K562 (cell line): ENCODE data around the gene CYB5D1. TPM values are rescaled to one million over a fixed set of nuclear protein-coding genes. Genes with fewer than 3 reads are reported as not detected.
A peak's percentile ranks its signal among the peaks of the same experiment; 100 is the strongest.

Source experiments
- ARID1B ChIP-seq: fragments of 450-650 bp; IDR thresholded peaks from 2 replicates; pipeline ENCODE4 v1.6.1; 2016; ENCODE audit warnings: antibody characterized with exemption, mild to moderate bottlenecking, inconsistent platforms
- ATF2 ChIP-seq: sonication (generic); formaldehyde crosslinking; IDR thresholded peaks from 2 replicates; pipeline ENCODE4 v1.8.1; 2022; ENCODE audit warnings: missing genetic modification reagents
- ATF7 ChIP-seq: fragments of 450-650 bp; IDR thresholded peaks from 2 replicates; pipeline ENCODE4 v1.7.1; 2014; ENCODE audit warnings: mild to moderate bottlenecking, moderate library complexity
- BHLHE40 ChIP-seq: IDR thresholded peaks from 2 replicates; pipeline ENCODE4 v1.6.1; 2011; ENCODE audit warnings: low read length, improper control_type of control experiment
- BRD4 ChIP-seq: fragments of 200-600 bp; sonication (generic); IDR thresholded peaks from 2 replicates; pipeline ENCODE4 v1.6.1; 2017; ENCODE audit warnings: inconsistent platforms
- BRF1 ChIP-seq: IDR thresholded peaks from 3 replicates; pipeline ENCODE4 v1.6.1; 2011; ENCODE audit warnings: borderline replicate concordance, mild to moderate bottlenecking; ENCODE audit not compliant: insufficient read length; ENCODE audit errors: extremely low read depth
- CBFA2T3 ChIP-seq: fragments of 450-650 bp; IDR thresholded peaks from 2 replicates; pipeline ENCODE4 v1.6.1; 2017
- CC2D1A ChIP-seq: fragments of 450-650 bp; IDR thresholded peaks from 2 replicates; pipeline ENCODE4 v1.6.1; 2017; ENCODE audit warnings: mild to moderate bottlenecking
- CHD4 ChIP-seq: fragments of 200-600 bp; sonication (generic); IDR thresholded peaks from 3 replicates; pipeline ENCODE4 v1.6.1; 2012; ENCODE audit warnings: low read depth, mild to moderate bottlenecking, mixed read lengths, low read length, inconsistent platforms; ENCODE audit not compliant: insufficient read depth, insufficient replicate concordance, poor library complexity, severe bottlenecking
- EP400 ChIP-seq: fragments of 450-650 bp; IDR thresholded peaks from 2 replicates; pipeline ENCODE4 v1.6.1; 2017; ENCODE audit warnings: antibody characterized with exemption, mild to moderate bottlenecking, moderate library complexity
- PCBP1 ChIP-seq: fragments of 200-400 bp; formaldehyde crosslinking; IDR thresholded peaks from 2 replicates; pipeline ENCODE4 v1.6.1; 2018; ENCODE audit warnings: mild to moderate bottlenecking, low read depth, low read length; ENCODE audit not compliant: poor library complexity, severe bottlenecking
- PHB2 ChIP-seq: fragments of 450-650 bp; IDR thresholded peaks from 2 replicates; pipeline ENCODE4 v1.6.1; 2017; ENCODE audit warnings: low read depth
- PHF8 ChIP-seq: fragments of 200-600 bp; sonication (generic); IDR thresholded peaks from 2 replicates; pipeline ENCODE4 v1.6.1; 2012; ENCODE audit warnings: mixed run types, mild to moderate bottlenecking, inconsistent platforms, low read length, moderate library complexity, borderline replicate concordance
- YY1 ChIP-seq, 3 experiments: IDR thresholded peaks; 2 replicates each; pipeline ENCODE4 v1.6.1; 2011; ENCODE audit warnings: low read length in 2 of 3, mild to moderate bottlenecking in 2 of 3, moderate library complexity in 2 of 3, borderline replicate concordance in 1 of 3, control low read depth in 1 of 3, low read depth in 1 of 3; ENCODE audit not compliant: insufficient read depth in 3 of 3, insufficient replicate concordance in 2 of 3, control insufficient read depth in 1 of 3, insufficient read length in 1 of 3; ENCODE audit errors: extremely low read depth in 1 of 3
- ZNF253 ChIP-seq: fragments of 250-450 bp; sonication (Bioruptor Pico); conservative IDR thresholded peaks from 2 replicates; pipeline ENCODE4 v1.6.1; 2021; ENCODE audit warnings: mild to moderate bottlenecking
- ZNF407 ChIP-seq: fragments of 450-650 bp; IDR thresholded peaks from 2 replicates; pipeline ENCODE4 v1.6.1; 2016; ENCODE audit warnings: low read depth
- ZNF778 ChIP-seq: fragments of 450-650 bp; formaldehyde crosslinking; IDR thresholded peaks from 2 replicates; pipeline ENCODE4 v1.4.0; 2020; ENCODE audit warnings: mild to moderate bottlenecking, moderate library complexity
- ZNF780A ChIP-seq: fragments of 250-450 bp; sonication (Bioruptor Pico); IDR thresholded peaks from 2 replicates; pipeline ENCODE4 v1.5.0; 2021; ENCODE audit warnings: mild to moderate bottlenecking
- polyA plus RNA-seq, 8 experiments: library from polyadenylated mRNA; depleted of rRNA in 4 of 8; stranded (reverse) in 5 of 8; unstranded in 3 of 8; fragments of >200 nt; fragmentation: Nextera tagmentation in 2 of 8; fragmentation: Illumina TruSeq in 1 of 8; extraction: Ambion mirVana in 2 of 8; extraction: Trizol in 1 of 8; gene quantifications; 2 replicates each; pipeline versions ENCODE4 v1.2.1 to v1.2.3, GENCODE V29; 2011 to 2014; ENCODE audit warnings: inconsistent platforms in 1 of 8, missing spikeins in 1 of 8
- total RNA-seq, 7 experiments: library from RNA; depleted of rRNA in 6 of 7; stranded (reverse); fragments of >200 nt in 6 of 7; fragmentation: Illumina TruSeq in 2 of 7; extraction: Trizol in 2 of 7; gene quantifications; 2 replicates each; pipeline versions ENCODE4 v1.2.1 to v1.2.3, GENCODE V29; 2011 to 2021; ENCODE audit warnings: low replicate concordance in 1 of 7

CYB5D1 gene
- total and polyA plus RNA-seq, 9 of the 15 experiments (the other 6 are each of a cell fraction or from before 2014, with no cell fraction given), result 2.4 to 7.9 (median 5.7) TPM

- TF ChIP-seq ZNF407 (no peak), PCBP1 (peak; percentile 28), ARID1B (0 out of 2 replicates have a peak, but pooled peaks have one; percentile 8), ZNF253 (no peak), ZNF778 (CRISPR knock-in tag) (no peak), CBFA2T3 (peak; percentile 47), CC2D1A (0 out of 2 replicates have a peak, but pooled peaks have one; percentile 17), CHD4 (peak; percentile 11), ATF7 (no peak), ZNF780A (CRISPR knock-in tag) (no peak), ATF2 (CRISPR knock-in tag) (no peak), PHB2 (no peak), PHF8 (peak; percentile 50; the same call in 1 of the 2 replicates), BRF1 (no peak), BHLHE40 (peak; percentile 79), YY1 (IDR thresholded peaks at IDR 0.05; ENCODE audit: borderline replicate concordance in 1 of 3, control insufficient read depth in 1 of 3, extremely low read depth in 1 of 3, insufficient read depth in 3 of 3, insufficient read length in 1 of 3, insufficient replicate concordance in 2 of 3, low read depth in 1 of 3, low read length in 2 of 3) (peak in 1 of 3 experiments; percentile 7), EP400 (peak; percentile 31; the same call in 1 of the 2 replicates), BRD4 (peak; percentile 81; the same call in 1 of the 2 replicates)
These were observed 27.8 kb downstream of the CYB5D1 start (continued) for GRCh38 chr17:7885367-7886226.
